Cardiac muscle cell (in vitro differentiated cells and primary cell): Measurements from ENCODE around the gene TREML2. TPM values are rescaled to one million over a fixed set of nuclear protein-coding genes. Genes with fewer than 3 reads are reported as not detected.

ENCODE experiments used
- DNase-seq, 2 donors: peaks; one replicate each; pipeline versions ENCODE4 v3.0.0 to v3.0.0-alpha.2; 2010 to 2017; ENCODE audit warnings: low read depth in 1 of 2, low spot score in 1 of 2
- H3K27ac ChIP-seq: fragments of 200-600 bp; sonication (generic); 2 replicates; pipeline ENCODE4 v1.5.1; 2016
- H3K27me3 ChIP-seq: fragments of 200-600 bp; sonication (generic); 2 replicates; pipeline ENCODE4 v1.6.0; 2016; ENCODE audit warnings: control low read depth
- H3K36me3 ChIP-seq: fragments of 200-600 bp; sonication (generic); 2 replicates; pipeline ENCODE4 v1.5.1; 2016; ENCODE audit warnings: control low read depth
- H3K4me1 ChIP-seq: fragments of 200-600 bp; sonication (generic); 2 replicates; pipeline ENCODE4 v1.8.1; 2017; ENCODE audit warnings: low read depth, mild to moderate bottlenecking, mixed run types
- H3K4me3 ChIP-seq: fragments of 200-600 bp; sonication (generic); 2 replicates; pipeline ENCODE4 v1.5.1; 2016; ENCODE audit warnings: mild to moderate bottlenecking
- H3K9me3 ChIP-seq: fragments of 200-600 bp; sonication (generic); 2 replicates; pipeline ENCODE4 v1.5.1; 2017; ENCODE audit warnings: low read depth, mild to moderate bottlenecking, control low read depth
- CTCF ChIP-seq: IDR thresholded peaks from 2 replicates; pipeline ENCODE4 v1.5.1; 2012; ENCODE audit warnings: low read depth, mild to moderate bottlenecking, low read length
- polyA plus RNA-seq: library from polyadenylated mRNA; unstranded; fragments of >200 nt; fragmentation: Nextera tagmentation; extraction: Ambion mirVana; gene quantifications from 2 replicates; pipeline ENCODE4 v1.2.1, GENCODE V29; 2016
- total RNA-seq: library from RNA; depleted of rRNA; stranded (reverse); fragments of >200 nt; gene quantifications from 2 replicates; pipeline ENCODE4 v1.2.3, GENCODE V29; 2016

TREML2 gene
- total and polyA plus RNA-seq, 2 experiments from 2014 or later, result not detected

- H3K9me3 ChIP-seq, result no peaks in the 10 kb centered on the region
- TF ChIP-seq CTCF, result no peak
- no peak for DNase-seq
- H3K4me1 ChIP-seq, result no peaks in the 10 kb centered on the region
- no peaks in the 10 kb centered on the region for H3K36me3 ChIP-seq
- H3K4me3 ChIP-seq, result no peak overlapping the region
- no peak overlapping the region for H3K27ac ChIP-seq
- no peaks in the 10 kb centered on the region for H3K27me3 ChIP-seq
Measured at GRCh38 chr6:41153451-41153850, 47.5 kb downstream of the TREML2 start.

GRCh38 chr6:41150671-41151070 lies 50.3 kb downstream of the TREML2 start:
- H3K4me1 ChIP-seq, result no peaks in the 10 kb centered on the region
- H3K27ac ChIP-seq, result no peak overlapping the region
- H3K4me3 ChIP-seq, result no peak overlapping the region
- no peak for TF ChIP-seq CTCF
- DNase-seq, result no peak
- no peaks in the 10 kb centered on the region for H3K9me3 ChIP-seq
- H3K36me3 ChIP-seq, result no peaks in the 10 kb centered on the region
- H3K27me3 ChIP-seq, result no peaks in the 10 kb centered on the region

GRCh38 chr6:41147917-41148316 lies 53.0 kb downstream of the TREML2 start:
- H3K4me1 ChIP-seq, result no peaks in the 10 kb centered on the region
- no peak for DNase-seq
- no peak overlapping the region for H3K4me3 ChIP-seq
- no peak for TF ChIP-seq CTCF
- H3K27me3 ChIP-seq, result no peaks in the 10 kb centered on the region
- no peak overlapping the region for H3K27ac ChIP-seq
- H3K9me3 ChIP-seq, result no peaks in the 10 kb centered on the region
- H3K36me3 ChIP-seq, result no peaks in the 10 kb centered on the region

Other genes starting within 250 kb of the TREML2 start
- gene UNC5CL, start 161.9 kb downstream of the TREML2 start, total RNA-seq, result 7.6 and 13.9 TPM in 2 replicates
- gene UNC5CL, start 161.9 kb downstream of the TREML2 start, polyA plus RNA-seq, result 3.3 and 5.3 TPM in 2 replicates
- gene TSPO2, start 158.7 kb downstream of the TREML2 start, total RNA-seq, result not detected in 2 replicates
- not detected in 2 replicates for gene TSPO2, start 158.7 kb downstream of the TREML2 start, polyA plus RNA-seq
- gene APOBEC2, start 147.9 kb downstream of the TREML2 start, total RNA-seq, result 135 and 172 TPM in 2 replicates
- gene APOBEC2, start 147.9 kb downstream of the TREML2 start, polyA plus RNA-seq, result 107 and 156 TPM in 2 replicates
- gene OARD1, start 128.8 kb downstream of the TREML2 start, total RNA-seq, result 22.4 and 27.5 TPM in 2 replicates
- 56.3 and 80.0 TPM in 2 replicates for gene OARD1, start 128.8 kb downstream of the TREML2 start, polyA plus RNA-seq
- gene NFYA, start 128.2 kb downstream of the TREML2 start, total RNA-seq, result 9.8 and 14.4 TPM in 2 replicates
- 8.0 and 14.5 TPM in 2 replicates for gene NFYA, start 128.2 kb downstream of the TREML2 start, polyA plus RNA-seq
- gene TREML1, start 46.8 kb downstream of the TREML2 start, total RNA-seq, result not detected in 2 replicates
- gene TREML1, start 46.8 kb downstream of the TREML2 start, polyA plus RNA-seq, result not detected in 2 replicates
- not detected in 2 replicates for gene TREM2, start 38.0 kb downstream of the TREML2 start, total RNA-seq
- gene TREM2, start 38.0 kb downstream of the TREML2 start, polyA plus RNA-seq, result not detected in 2 replicates
- gene TREML4, start 27.2 kb upstream of the TREML2 start, total RNA-seq, result not detected in 2 replicates
- not detected in 2 replicates for gene TREML4, start 27.2 kb upstream of the TREML2 start, polyA plus RNA-seq
- not detected in 2 replicates for gene TREM1, start 85.5 kb upstream of the TREML2 start, total RNA-seq
- not detected in 2 replicates for gene TREM1, start 85.5 kb upstream of the TREML2 start, polyA plus RNA-seq
- gene NCR2, start 134.5 kb upstream of the TREML2 start, total RNA-seq, result not detected in 2 replicates
- not detected in 2 replicates for gene NCR2, start 134.5 kb upstream of the TREML2 start, polyA plus RNA-seq